DMS114 treated with DMSO at 0.1 percent for 48 hours (cell line): ENCODE results near the gene ETV1.

ENCODE experiments used
- DNase-seq: peaks from one replicate; lab custom pipeline; 2025; ENCODE audit not compliant: unreplicated experiment; lab: John Stamatoyannopoulos, UW

ETV1 gene

GRCh38 chr7:13989126-13989948 lies at the start of gene ETV1:
TSS of gene ETV1 (minus strand) at chr7:13989666. CDS start at chr7:13989052, 614 bp downstream.
- DNase-seq, result peak; percentile 61

DNA sequence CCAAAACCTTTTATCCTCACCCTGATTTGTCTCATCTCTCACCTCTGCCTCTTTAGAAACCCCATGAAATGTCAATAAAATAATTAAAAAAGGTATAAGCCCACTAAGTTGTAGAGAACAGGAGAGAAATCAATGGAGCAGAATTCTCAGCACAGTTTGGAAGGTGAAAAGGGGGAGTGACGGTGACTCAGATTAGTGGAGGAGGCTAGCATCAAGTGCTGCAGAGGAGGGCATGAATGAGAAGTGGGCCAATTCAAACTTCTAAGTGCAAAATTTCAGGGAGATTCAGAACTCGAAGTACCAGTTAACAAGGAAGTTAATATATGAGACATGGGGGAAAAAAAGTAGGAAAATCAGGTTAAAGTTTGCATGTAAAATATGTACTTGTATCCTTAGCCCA lies 34.9 kb upstream of the ETV1 start:
- DNase-seq, result no peak

GRCh38 chr7:14023838-14024237 lies 34.4 kb upstream of the ETV1 start:
- DNase-seq, result no peak

GRCh38 chr7:14023342-14023741 lies 33.9 kb upstream of the ETV1 start:
- no peak for DNase-seq

GRCh38 chr7:14021069-14021468 lies 31.6 kb upstream of the ETV1 start:
- no peak for DNase-seq

DNA sequence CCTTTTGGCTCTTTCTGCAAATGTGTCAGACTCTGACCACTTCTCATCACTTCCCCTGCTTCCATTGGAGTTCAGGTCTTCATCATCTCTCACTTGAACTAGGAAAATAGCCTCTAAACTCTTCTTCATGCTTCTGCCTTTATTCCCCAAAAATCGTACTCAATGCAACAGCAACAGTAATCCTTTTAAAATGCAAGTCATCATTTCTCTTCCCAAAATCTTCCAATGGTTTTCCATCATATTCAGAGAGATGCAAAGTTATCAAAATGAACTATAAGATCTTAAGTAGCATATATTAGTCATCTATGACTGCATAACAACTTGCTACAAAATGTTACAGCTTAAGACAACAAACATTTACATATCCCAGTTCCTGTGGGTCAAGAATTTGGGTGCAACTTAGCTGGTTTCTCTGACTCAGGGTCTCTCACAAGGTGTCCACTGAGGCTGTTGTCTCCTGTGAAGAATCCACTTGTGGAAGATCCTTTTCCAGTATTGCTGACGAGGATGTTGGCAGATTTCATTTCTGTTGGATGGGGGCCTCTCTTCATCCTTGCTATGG lies 31.0 kb upstream of the ETV1 start:
- DNase-seq, result no peak

DNA sequence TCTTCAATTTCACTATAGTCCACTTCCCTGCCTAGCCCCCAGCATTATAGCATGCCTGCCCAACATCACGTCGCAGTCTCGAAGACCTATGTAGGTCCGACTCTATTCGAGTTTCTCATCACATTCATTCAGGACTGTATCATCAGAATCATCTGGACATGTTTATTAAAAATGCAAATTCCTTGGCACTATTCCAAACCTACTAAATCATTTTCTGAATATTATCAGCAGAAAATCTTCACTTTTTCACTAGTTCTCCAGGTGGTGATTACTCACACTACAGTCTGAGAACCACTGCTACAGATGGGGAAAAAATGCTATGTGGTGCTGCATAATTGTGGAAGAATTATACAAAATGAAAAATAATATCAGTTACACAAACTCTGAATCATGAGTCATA lies 29.3 kb upstream of the ETV1 start:
- DNase-seq, result no peak

GRCh38 chr7:14016950-14017349 lies 27.5 kb upstream of the ETV1 start:
- no peak for DNase-seq

DNA sequence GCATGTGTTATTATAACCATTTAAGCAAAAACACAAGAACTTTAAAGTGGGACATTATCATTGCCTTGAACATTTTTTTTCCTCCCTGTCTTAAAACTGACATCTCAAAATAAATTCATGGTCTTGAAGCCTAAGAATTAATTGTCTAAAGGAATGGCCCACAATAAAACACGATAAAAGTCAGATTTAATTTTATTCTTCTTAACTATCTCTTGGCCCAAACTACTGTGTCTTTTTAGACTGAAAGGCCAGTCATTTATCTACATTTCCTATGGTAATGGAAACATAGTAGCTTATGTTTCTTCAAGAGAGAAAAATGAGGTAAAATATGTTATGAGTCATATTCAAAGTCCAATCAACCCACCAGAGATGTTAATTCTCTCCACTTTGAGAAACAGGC lies 24.4 kb upstream of the ETV1 start:
- DNase-seq, result no peak

DNA sequence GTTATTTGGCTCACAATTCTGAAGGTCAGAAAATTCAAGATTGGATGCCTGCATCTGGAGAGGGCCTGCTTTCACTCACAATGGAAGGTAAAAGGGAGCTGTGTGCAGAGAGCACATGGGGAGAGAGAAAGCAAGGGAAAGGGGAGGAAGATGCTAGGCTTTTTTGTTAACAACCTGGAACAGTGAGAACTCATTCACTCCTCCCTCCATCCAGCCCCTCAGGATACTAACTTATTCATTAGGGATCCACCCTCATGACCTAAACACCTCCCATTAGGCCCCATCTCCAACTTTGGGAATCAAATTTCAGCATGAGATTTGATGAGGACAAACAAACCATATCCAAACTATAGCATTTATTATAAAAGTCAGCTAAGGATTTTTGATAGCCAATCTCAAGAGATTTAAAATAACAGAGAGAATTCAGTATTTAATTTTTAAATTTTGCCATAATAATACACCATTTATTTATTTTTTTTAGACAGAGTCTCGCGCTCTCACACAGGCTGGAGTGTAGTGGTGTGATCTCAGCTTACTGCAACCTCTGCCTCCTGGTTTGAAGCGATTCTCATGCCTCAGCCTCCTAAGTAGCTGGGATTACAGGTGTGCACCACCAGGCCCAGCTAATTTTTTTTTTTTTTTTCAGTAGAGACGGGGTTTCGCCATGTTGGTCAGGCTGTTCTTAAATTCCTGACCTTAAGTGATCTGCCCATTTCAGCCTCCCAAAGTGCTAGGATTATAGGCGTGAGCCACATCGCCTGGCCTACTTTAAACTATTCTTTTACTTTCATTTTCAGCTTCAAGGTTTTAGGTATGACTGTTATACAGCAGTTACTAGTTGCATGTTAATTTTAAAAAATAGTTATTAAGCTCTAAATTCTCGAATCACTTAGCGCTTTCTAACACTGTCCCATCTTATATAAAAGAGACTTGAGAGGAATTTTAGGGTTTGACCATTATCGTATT lies 20.3 kb upstream of the ETV1 start:
- DNase-seq, result no peak

DNA sequence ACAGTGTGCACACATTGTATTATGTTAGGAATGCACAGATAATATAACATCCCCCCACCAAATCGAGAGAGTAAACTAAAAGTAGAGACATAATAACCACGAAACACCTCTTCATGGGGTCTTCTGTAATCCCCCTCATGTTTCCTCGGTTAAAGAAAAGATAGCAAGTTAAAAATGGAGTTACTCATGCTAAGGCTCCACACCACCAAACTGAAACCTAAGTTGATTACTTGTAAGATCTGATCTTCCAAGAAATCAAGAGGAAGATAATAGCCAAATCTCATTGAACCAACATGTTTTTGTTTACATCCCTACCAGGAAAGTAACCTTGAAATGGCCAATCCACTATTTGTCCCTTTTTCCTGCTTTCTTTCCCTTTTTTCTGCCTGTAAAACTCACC lies 11.7 kb upstream of the ETV1 start:
- DNase-seq, result no peak

DNA sequence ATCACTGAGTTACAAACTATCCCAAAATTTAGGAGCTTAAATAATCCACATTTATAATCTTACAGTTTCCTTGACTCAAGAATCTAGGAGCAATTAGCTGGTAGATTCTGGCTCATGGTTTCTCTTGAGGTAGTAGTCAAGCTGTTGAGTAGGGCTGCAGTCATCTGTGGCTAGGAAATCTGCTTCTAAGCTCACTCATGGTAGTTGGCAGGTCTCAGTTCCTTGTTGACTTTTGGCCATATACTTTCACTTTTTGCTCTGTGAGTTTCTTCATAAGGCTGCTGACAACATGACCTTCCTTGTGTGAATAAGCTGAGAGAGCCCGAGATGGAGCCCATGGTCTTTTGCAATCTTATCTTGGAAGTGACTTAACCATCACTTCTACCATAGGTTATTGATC lies 10.8 kb upstream of the ETV1 start:
- no peak for DNase-seq

DNA sequence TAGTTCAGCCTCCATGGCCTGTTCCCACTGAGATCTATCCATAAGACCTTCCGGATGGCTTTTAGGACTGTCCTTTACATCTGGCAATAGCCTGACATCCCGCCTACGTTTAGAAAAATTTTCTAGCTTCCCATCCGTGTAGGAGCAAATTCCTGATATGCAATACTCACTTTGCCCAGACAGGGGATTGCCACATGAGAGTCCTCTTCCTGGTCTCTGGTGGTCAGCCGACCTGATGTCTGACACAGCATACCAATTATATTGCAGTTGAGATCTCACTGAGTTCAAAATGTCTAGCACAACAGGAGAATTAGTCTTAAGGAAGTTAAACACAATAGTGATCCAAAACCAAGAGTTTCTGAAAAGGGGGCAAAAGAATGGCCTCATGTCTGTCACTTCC lies 9.4 kb upstream of the ETV1 start:
- DNase-seq, result no peak

DNA sequence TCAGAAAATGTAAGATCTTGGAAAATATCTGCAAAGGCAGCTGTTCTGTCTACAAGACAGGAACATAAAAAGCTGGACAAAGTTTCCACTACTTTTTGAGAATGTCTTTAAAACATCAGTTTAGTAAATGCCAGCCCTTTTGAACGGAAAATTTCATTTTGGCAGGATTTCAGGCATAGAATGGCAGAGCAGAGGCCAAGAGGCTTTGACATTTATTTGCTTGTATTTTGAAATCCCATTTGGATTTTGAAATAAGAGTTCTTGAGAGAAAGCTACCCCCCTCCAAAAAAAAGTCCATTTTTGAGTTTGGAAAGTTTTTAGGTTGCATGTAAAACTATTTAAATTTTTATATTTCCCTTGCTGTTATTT lies 3.1 kb upstream of the ETV1 start:
- DNase-seq, result no peak

DNA sequence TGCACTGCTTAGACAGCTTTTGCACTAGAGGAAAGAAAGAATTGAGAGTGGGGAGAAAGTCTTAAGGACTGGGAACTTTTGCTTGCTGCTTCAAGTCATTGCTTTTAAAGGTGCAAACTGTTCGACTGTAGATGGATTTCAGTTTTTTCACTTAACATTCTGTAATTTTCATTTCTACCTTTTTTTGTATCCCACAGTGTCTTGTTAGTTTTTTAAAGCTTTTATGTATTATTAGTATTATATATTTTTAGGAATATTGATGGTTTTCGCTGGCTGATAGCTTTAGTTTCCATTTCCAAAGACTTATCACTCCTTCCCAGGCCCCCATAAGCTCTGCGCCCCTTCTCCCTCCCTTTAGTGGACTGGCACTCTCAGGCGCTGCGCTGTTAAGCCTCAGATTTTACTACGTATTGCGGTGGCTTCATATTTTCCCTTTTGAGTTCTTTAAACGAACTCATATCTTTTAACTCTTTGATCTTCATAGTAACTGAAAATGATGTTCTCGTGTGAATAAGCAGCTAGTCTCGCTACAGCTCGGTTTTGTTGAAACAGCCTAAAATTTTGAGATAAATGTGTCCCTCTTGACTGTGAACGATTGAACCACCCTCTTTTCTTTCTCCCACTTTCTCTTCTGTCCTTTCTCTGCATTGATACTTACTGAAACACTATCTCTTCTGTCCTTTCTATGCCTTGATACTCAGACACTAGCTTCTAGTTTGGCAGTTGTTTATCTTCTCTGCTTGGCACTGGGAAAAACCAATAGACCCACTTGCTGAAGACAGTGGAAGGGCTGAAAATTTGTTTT lies 2.5 kb upstream of the ETV1 start:
- DNase-seq, result no peak

DNA sequence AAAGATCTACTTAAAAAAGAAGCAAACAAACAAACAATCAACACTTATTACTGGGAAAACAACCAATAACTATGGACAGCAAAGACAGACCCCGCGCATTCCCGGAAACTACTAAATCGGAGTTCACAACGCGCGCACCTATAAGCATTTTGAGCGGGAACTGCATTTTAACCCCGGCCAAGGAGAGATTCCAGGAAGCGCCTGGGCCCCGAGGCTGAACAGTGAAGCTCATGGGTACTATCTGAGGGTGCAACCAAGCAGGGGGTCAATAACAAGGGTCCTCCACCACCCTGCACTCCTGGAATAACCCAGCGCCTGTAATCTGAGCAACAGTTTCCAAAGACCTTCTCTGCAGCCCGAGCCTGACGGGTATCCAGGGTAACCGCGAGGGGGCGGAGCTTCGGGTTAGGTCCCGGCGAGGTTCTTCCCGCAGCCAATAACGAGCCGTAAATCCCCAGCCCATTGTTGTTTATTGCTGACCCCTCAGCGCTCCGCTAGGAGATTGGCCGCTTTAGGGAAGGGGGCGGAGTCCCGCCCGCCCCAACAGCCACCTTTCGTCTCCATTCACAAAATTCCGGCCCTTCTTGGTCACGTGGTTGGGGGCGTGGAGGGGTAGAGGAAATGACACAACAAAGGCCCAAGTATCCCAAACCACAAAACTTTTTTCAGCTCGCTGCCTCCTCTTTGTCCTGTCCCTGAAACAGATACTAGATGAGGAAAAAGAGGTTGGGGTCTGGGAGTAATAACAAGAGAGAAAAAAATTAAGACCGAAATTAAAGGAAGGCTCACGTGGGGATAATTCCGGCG lies 1.7 kb upstream of the ETV1 start:
- DNase-seq, result peak; percentile 91

GRCh38 chr7:13990319-13990983 lies 985 bp upstream of the ETV1 start:
- peak; percentile 27 for DNase-seq

GRCh38 chr7:13989949-13990305 lies 461 bp upstream of the ETV1 start:
- no peak for DNase-seq

DNA sequence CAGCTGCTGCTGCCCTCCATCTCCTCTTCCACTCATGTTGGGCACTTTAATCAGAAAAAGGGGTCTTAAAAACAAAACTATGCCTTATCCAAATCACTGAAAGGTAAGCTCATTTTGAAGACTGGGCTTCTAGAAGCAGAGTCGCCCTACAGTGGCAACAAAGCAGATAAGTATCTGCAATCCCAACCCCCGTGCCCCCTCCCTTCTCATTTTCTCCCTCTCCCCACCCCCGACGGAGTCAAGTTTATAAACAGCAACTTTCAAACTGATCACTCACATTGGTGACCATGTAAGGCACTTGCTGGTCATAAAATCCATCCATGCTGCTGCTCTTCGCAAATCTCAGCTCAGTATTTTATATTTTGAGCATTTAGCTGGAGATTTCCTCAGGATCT lies 738 bp downstream of the ETV1 start:
- DNase-seq, result no peak

DNA sequence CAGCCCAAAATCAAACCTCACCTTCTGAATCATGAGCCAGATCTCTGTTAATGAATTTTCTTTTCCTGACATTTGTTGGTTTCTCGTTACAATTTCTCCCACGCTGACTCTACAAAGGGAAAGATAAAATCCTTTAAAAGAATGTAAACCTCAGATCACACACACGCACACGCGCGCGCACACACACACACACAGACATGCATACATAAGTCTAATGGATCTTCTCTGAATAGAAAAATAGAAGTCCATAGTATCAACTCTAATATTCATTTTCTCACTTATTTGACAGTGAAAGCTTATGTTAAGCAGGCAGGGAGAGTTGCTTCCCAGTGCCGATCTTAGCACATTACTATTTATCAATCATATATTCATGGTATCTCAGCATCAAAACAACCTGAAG lies 1.4 kb downstream of the ETV1 start:
- no peak for DNase-seq
